ELF-1 (cell line): ENCODE measurements around the gene SLC10A6.
"Not testable (repeated sequence)": the region's sequence is repeated elsewhere in the genome, so short reads cannot be mapped to it uniquely, and the experiment has no call there.

ENCODE experiments used
- DNase-seq: peaks from one replicate; pipeline ENCODE4 v3.0.0-alpha.2; 2016; ENCODE audit warnings: low read depth, low spot score

Gene SLC10A6

GRCh38 chr4:86848732-86849619 lies at the start of gene SLC10A6:
Gene SLC10A6, minus strand, starts transcription at chr4:86849384. Its CDS starts 269 bp downstream, at chr4:86849115.
- peak; percentile 38 for DNase-seq

GRCh38 chr4:86898562-86898961 lies 49.4 kb upstream of the SLC10A6 start:
- peak; percentile 32 for DNase-seq

GRCh38 chr4:86896596-86896995 lies 47.4 kb upstream of the SLC10A6 start:
- no peak for DNase-seq

- DNase-seq: no peak
These were observed 46.7 kb upstream of the SLC10A6 start for GRCh38 chr4:86895692-86896488.

DNA sequence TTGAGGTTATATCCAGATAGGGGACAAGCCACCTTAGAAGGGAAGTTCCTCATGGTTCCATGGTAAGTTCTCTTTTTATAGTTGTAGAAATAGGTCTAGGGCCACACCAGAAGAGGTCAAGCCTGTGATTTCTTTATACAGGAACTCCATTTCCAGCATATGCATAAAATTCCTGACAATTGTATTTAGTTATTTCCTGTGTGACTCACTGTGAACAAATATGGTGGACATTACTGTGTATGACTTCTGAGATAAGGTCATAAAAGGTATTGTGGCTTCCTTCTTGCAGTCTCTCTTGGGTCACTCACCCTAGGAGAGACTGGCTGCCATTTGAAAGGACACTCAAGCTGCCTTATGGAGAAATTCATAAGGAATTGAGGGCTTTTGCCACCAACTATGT lies 45.3 kb upstream of the SLC10A6 start:
- no peak for DNase-seq

DNA sequence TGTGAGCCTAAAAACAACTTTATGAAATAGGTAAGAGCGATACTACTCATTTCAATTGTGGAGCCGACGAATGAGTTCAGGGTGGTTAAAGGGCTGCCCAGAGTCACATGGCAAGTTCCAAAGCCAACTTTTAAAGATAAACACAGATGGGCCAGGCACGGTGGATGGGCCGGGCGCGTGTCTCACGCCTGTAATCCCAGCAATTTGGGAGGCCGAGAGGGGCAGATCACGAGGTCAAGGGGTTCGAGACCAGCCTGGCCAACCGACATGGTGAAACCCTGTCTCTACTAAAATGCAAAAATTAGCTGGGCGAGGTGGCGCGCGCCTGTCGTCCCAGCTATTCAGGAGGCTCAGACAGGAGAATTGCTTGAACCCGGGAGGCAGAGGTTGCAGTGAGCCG lies 44.0 kb upstream of the SLC10A6 start:
- DNase-seq: no peak

- no peak for DNase-seq
These were observed 43.4 kb upstream of the SLC10A6 start for GRCh38 chr4:86892636-86892960.

DNA sequence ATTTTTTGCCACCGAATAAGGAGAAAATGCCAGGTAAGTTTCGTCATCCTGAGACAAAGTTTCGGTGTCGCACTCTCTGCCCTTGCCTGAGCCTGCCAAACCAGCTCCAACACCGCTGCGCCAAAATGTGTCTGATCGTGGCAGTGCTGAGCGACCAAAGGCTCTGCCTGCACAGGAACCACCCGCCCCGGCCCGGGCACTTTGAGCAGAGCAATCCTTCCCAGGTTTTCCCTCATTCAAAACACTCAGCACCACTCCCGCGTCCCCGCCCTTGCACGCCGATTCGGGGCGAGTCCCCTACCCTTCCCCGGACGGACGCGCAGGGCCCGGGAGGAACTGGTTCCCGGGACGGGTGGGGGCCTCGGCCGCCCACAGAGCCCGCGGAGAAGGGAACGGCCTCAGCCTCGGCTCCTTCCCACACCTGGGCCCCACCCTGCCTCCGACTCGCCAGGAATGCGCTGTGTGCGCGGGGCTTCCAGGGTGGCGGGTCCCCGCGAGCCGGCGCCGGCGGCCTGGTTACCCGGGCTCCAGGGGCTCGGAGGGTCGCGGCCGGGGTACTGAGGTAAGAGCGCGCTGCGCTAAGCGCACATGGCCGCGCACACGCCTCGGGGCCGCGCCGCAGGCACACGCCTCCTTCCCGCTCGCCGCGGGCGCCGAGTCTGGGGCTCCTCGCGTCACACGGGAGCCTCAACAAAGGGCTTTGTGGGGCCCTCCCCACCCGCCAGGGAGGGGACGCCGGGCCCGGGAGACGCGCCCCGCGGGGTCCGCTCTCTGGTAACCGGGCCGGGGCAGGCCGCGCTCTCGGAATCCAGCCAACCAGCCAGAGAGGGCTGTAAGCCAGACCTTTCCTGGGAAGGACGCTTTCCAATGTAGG lies 42.8 kb upstream of the SLC10A6 start, which contains the start of gene C4orf36:
Gene C4orf36, minus strand, starts transcription at position 661 of the 874 bp plus-strand sequence. CDS start 902 bp downstream, outside the sequence.
- peak; percentile 88 for DNase-seq

DNA sequence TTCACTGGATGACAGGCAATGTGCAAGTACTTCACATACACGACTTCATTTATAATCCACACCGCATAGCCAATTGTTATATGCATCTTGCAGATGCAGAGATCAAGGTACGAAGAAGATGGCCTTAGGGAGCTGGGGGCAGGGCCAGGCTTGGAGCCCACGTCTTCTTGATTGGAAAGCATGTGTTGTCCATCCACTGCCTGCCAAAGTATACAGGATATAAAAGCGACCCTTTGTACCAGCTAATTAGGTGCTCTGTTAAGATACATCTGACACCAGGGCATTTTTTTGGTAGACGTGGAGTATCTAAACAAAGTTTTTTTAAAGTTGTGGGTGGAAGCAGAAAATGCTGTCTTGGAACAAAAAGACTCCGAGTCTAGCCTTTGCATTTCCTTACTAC lies 41.6 kb upstream of the SLC10A6 start:
- no peak for DNase-seq

DNA sequence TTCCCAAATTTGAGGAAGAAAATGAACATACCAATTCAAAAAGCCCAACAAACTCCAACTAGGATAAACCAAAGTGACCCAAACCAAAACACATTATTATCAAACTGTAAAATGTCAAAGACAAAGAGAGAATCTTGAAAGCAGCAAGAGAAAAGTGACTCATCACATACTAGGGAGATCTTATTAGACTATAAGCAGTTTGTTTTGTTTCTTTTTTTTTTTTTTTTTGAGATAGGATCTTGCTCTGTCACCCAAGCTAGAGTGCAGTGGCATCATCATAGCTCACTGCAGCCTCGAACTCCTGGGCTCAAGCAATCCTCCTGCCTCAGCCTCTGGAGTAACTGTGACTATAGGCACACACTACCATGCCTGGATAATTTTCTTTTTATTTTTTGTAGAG lies 30.5 kb upstream of the SLC10A6 start:
- DNase-seq: no peak

DNA sequence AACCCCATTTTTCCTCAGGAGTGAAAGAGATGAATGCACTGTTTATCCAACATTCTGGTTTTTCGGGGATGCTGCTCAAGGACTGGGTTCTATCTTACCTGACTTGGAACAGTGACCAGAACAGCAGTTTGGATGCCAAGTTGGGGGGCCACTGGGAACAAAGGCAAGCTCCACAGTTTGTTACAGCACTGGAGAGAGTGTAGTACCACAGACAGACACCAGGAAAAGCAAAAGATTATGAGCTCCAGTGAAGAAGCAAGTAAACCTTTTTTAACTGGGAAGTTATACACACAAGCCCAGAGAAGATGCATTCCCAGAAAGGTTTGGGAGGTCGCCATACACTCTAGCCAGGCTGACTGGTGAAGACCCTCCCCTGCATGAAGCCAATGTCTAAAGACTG lies 29.5 kb upstream of the SLC10A6 start:
- no peak for DNase-seq

GRCh38 chr4:86876894-86877685 lies 27.9 kb upstream of the SLC10A6 start:
- no peak for DNase-seq

DNA sequence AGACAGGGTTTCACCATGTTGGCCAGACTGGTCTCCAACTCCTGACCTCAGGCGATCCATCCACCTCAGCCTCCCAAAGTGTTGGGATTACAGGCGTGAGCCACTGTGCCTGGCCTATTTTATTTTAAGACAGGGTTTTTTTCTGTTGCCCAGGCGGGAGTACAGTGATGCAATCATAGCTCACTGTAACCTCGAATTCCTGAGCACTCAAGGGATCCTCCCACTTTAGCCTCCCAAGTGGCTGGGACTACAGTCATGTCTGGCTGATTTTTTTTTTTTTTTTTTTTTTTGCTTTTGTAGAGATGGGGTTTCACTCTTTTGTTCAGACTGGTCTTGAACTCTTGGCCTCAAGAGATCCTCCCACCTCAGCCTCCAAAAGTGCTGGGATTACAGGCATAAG lies 26.3 kb upstream of the SLC10A6 start:
- DNase-seq: not testable (repeated sequence)

DNA sequence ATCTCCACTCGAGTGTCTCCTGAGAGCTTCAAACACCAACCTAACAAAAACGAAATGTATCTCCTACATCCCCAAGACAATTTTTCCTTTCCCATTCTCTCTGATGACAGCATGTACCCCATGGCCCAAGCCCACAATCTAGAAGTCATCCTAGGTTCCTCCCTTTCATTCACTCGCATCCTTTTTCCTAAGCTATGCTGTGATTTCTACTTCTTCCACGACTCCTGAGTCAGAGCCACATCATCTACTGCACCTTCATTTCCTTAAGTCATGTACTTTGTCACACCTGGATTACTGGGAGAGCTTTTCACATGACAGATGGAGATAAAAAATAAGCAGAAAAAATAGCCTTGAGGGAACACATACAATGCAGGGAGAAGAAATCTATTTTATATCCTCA lies 23.0 kb upstream of the SLC10A6 start:
- no peak for DNase-seq

- DNase-seq: no peak
These were observed 21.4 kb upstream of the SLC10A6 start for GRCh38 chr4:86870442-86871069.

GRCh38 chr4:86857341-86858052 lies 8.3 kb upstream of the SLC10A6 start:
- peak; percentile 19 for DNase-seq

- DNase-seq: no peak
These were observed 7.7 kb upstream of the SLC10A6 start for GRCh38 chr4:86856896-86857295.

GRCh38 chr4:86855572-86855971 lies 6.4 kb upstream of the SLC10A6 start:
- DNase-seq: peak; percentile 63

GRCh38 chr4:86853209-86853608 lies 4.0 kb upstream of the SLC10A6 start:
- no peak for DNase-seq

DNA sequence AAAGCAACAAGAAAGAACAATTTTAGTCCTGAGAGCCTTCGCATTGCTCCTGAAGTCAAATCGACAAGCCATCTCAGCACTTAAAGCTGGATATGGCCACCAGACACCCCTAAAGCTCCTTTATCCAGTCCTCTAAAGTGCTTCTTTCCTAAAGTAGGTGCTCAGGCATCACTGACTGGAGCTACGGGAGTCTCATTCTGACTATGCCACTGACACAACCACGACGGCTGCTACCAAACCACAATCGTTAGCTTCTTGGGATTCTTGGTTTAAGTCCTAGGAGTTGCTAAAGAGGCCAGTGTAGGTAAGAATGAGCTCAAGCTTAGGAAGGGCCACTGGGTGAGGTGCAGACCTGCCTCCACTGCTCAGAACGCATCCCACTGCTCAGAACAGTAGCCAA lies 1.0 kb downstream of the SLC10A6 start:
- DNase-seq: no peak
